Measurements from ENCODE around the gene PSMA6. TPM values are rescaled to one million over a fixed set of nuclear protein-coding genes. Genes with fewer than 3 reads are reported as not detected.

PSMA6 gene
- total RNA-seq, 2 donors from 2014 or later: 178 to 197 TPM

GRCh38 chr14:35254736-35255135 is 37.4 kb upstream of the PSMA6 start:
- no peak overlapping the region for H3K4me3 ChIP-seq
- H3K36me3 ChIP-seq: no peaks in the 10 kb centered on the region
- no peaks in the 10 kb centered on the region for H3K9me3 ChIP-seq
- intact Hi-C loops (cut with DNase I): no loop called here
- no peak for TF ChIP-seq CTCF (IDR thresholded peaks at IDR 0.05)
- H3K4me1 ChIP-seq: no peaks in the 10 kb centered on the region
- H3K27ac ChIP-seq: no peak overlapping the region
- no peaks in the 10 kb centered on the region for H3K27me3 ChIP-seq
- DNase-seq: no peak
- H3K9ac ChIP-seq (ENCODE audit: low read depth in 2 of 2, low read length in 2 of 2): no peak overlapping the region

GRCh38 chr14:35255711-35256110 is 36.5 kb upstream of the PSMA6 start:
- no peak overlapping the region for H3K4me3 ChIP-seq
- H3K36me3 ChIP-seq: no peaks in the 10 kb centered on the region
- no peaks in the 10 kb centered on the region for H3K27me3 ChIP-seq
- no peaks in the 10 kb centered on the region for H3K4me1 ChIP-seq
- H3K27ac ChIP-seq: no peak overlapping the region
- intact Hi-C loops (cut with DNase I): no loop called here
- no peak for DNase-seq
- H3K9ac ChIP-seq (ENCODE audit: low read depth in 2 of 2, low read length in 2 of 2): no peak overlapping the region
- H3K9me3 ChIP-seq: no peaks in the 10 kb centered on the region
- TF ChIP-seq CTCF (IDR thresholded peaks at IDR 0.05): no peak

GRCh38 chr14:35257809-35258208 is 34.4 kb upstream of the PSMA6 start:
- Histone ChIP-seq H3K36me3 (no peaks in the 10 kb centered on the region), H3K4me3 (no peak overlapping the region), H3K9ac (ENCODE audit: low read depth in 2 of 2, low read length in 2 of 2) (no peak overlapping the region), H3K4me1 (no peaks in the 10 kb centered on the region), H3K27me3 (no peaks in the 10 kb centered on the region), H3K9me3 (no peaks in the 10 kb centered on the region), H3K27ac (no peak overlapping the region)
- DNase-seq: no peak
- TF ChIP-seq CTCF (IDR thresholded peaks at IDR 0.05): no peak
- intact Hi-C loops (cut with DNase I): no loop called here

GRCh38 chr14:35258420-35258819 is 33.8 kb upstream of the PSMA6 start:
- intact Hi-C loops (cut with DNase I): no loop called here
- DNase-seq: no peak
- Histone ChIP-seq H3K27ac (no peak overlapping the region), H3K4me3 (no peak overlapping the region), H3K36me3 (no peaks in the 10 kb centered on the region), H3K9ac (ENCODE audit: low read depth in 2 of 2, low read length in 2 of 2) (no peak overlapping the region), H3K27me3 (no peaks in the 10 kb centered on the region), H3K4me1 (no peaks in the 10 kb centered on the region), H3K9me3 (no peaks in the 10 kb centered on the region)
- no peak for TF ChIP-seq CTCF (IDR thresholded peaks at IDR 0.05)

- no peaks in the 10 kb centered on the region for H3K9me3 ChIP-seq
- H3K27me3 ChIP-seq: no peaks in the 10 kb centered on the region
- no peak for TF ChIP-seq CTCF (IDR thresholded peaks at IDR 0.05)
- no peak overlapping the region for H3K9ac ChIP-seq (ENCODE audit: low read depth in 2 of 2, low read length in 2 of 2)
- DNase-seq: no peak
- no peak overlapping the region for H3K4me3 ChIP-seq
- intact Hi-C loops (cut with DNase I): no loop called here
- no peaks in the 10 kb centered on the region for H3K36me3 ChIP-seq
- no peak overlapping the region for H3K27ac ChIP-seq
- H3K4me1 ChIP-seq: no peaks in the 10 kb centered on the region
These were observed 30.4 kb upstream of the PSMA6 start for GRCh38 chr14:35261774-35262173.

GRCh38 chr14:35262436-35262835 is 29.7 kb upstream of the PSMA6 start:
- Histone ChIP-seq H3K9me3 (no peaks in the 10 kb centered on the region), H3K27me3 (no peaks in the 10 kb centered on the region), H3K4me3 (no peak overlapping the region), H3K36me3 (no peaks in the 10 kb centered on the region), H3K9ac (ENCODE audit: low read depth in 2 of 2, low read length in 2 of 2) (no peak overlapping the region), H3K27ac (no peak overlapping the region), H3K4me1 (no peaks in the 10 kb centered on the region)
- DNase-seq: no peak
- intact Hi-C loops (cut with DNase I): no loop called here
- TF ChIP-seq CTCF (IDR thresholded peaks at IDR 0.05): no peak

Data from colonic mucosa (tissue), 4 donors.